ENCODE data around the gene SLC8B1. TPM values are rescaled to one million over a fixed set of nuclear protein-coding genes. Genes with fewer than 3 reads are reported as not detected.

Gene SLC8B1
- total and polyA plus RNA-seq, 9 of the 15 experiments (the other 6 are each of a cell fraction or from before 2014, with no cell fraction given) = 0.86 to 34.1 (median 18.5) TPM

Small RNAs within 50 kb of the gene (microRNA-seq; reads per million reads assigned to microRNA genes)
- 0.27 reads per million for gene MIR6762 (ENCODE audit: borderline microRNAs expressed)

Small RNAs within 50 kb of the gene (small RNA-seq; reads per million reads assigned to genes)
- 0.11 reads per million for gene MIR6762

Other genes with a start within 250 kb of the SLC8B1 start
Only the 7 nearest of the 9 such genes appear.
- 100 and 135 TPM in 2 replicates for gene DDX54, start 149.6 kb downstream of the SLC8B1 start, total RNA-seq (2014; rRNA removed)
- gene DDX54, start 149.6 kb downstream of the SLC8B1 start, total RNA-seq (2014; rRNA removed; fragmentation: Illumina TruSeq; extraction: Trizol) = 23.9 and 25.8 TPM in 2 replicates
- gene DDX54, start 149.6 kb downstream of the SLC8B1 start, total RNA-seq (2015; rRNA removed; fragmentation: Illumina TruSeq; extraction: Trizol) = 48.5 and 51.4 TPM in 2 replicates
- 128 and 132 TPM in 2 replicates for gene DDX54, start 149.6 kb downstream of the SLC8B1 start, total RNA-seq (2021)
- 56.6 and 80.5 TPM in 2 replicates for gene DDX54, start 149.6 kb downstream of the SLC8B1 start, polyA plus RNA-seq (2011; rRNA removed)
- 44.4 and 77.7 TPM in 2 replicates for gene DDX54, start 149.6 kb downstream of the SLC8B1 start, polyA plus RNA-seq (2014; fragmentation: Illumina TruSeq; extraction: Trizol)
- gene DDX54, start 149.6 kb downstream of the SLC8B1 start, polyA plus RNA-seq (2014; fragmentation: Nextera tagmentation; extraction: Ambion mirVana) = 1 to 10 TPM; 1.4 to 3.1 TPM
- gene DDX54, start 149.6 kb downstream of the SLC8B1 start, polyA plus RNA-seq (2014; rRNA removed) = 74.4 and 107 TPM in 2 replicates
- gene RITA1, start 149.4 kb downstream of the SLC8B1 start, total RNA-seq (2014; rRNA removed) = 40.4 and 52.0 TPM in 2 replicates
- gene RITA1, start 149.4 kb downstream of the SLC8B1 start, total RNA-seq (2014; rRNA removed; fragmentation: Illumina TruSeq; extraction: Trizol) = 12.7 and 15.6 TPM in 2 replicates
- gene RITA1, start 149.4 kb downstream of the SLC8B1 start, total RNA-seq (2015; rRNA removed; fragmentation: Illumina TruSeq; extraction: Trizol) = 34.3 and 36.7 TPM in 2 replicates
- gene RITA1, start 149.4 kb downstream of the SLC8B1 start, total RNA-seq (2021) = 34.9 and 38.9 TPM in 2 replicates
- 17.6 and 17.9 TPM in 2 replicates for gene RITA1, start 149.4 kb downstream of the SLC8B1 start, polyA plus RNA-seq (2011; rRNA removed)
- gene RITA1, start 149.4 kb downstream of the SLC8B1 start, polyA plus RNA-seq (2014; fragmentation: Illumina TruSeq; extraction: Trizol) = 18.0 and 27.7 TPM in 2 replicates
- 1 to 10 TPM; 2.8 to 3.5 TPM for gene RITA1, start 149.4 kb downstream of the SLC8B1 start, polyA plus RNA-seq (2014; fragmentation: Nextera tagmentation; extraction: Ambion mirVana)
- 26.4 and 35.0 TPM in 2 replicates for gene RITA1, start 149.4 kb downstream of the SLC8B1 start, polyA plus RNA-seq (2014; rRNA removed)
- 6.4 and 9.2 TPM in 2 replicates for gene TPCN1, start 113.6 kb downstream of the SLC8B1 start, total RNA-seq (2014; rRNA removed)
- 5.5 and 6.1 TPM in 2 replicates for gene TPCN1, start 113.6 kb downstream of the SLC8B1 start, total RNA-seq (2014; rRNA removed; fragmentation: Illumina TruSeq; extraction: Trizol)
- gene TPCN1, start 113.6 kb downstream of the SLC8B1 start, total RNA-seq (2015; rRNA removed; fragmentation: Illumina TruSeq; extraction: Trizol) = 7.4 and 7.8 TPM in 2 replicates
- gene TPCN1, start 113.6 kb downstream of the SLC8B1 start, total RNA-seq (2021) = 23.8 and 27.2 TPM in 2 replicates
- gene TPCN1, start 113.6 kb downstream of the SLC8B1 start, polyA plus RNA-seq (2011; rRNA removed) = 12.8 and 18.9 TPM in 2 replicates
- 16.2 and 17.0 TPM in 2 replicates for gene TPCN1, start 113.6 kb downstream of the SLC8B1 start, polyA plus RNA-seq (2014; fragmentation: Illumina TruSeq; extraction: Trizol)
- 1 to 10 TPM in 1 of 2 experiments, under 1 TPM in 1; 0.80 to 1.1 TPM for gene TPCN1, start 113.6 kb downstream of the SLC8B1 start, polyA plus RNA-seq (2014; fragmentation: Nextera tagmentation; extraction: Ambion mirVana)
- 19.2 and 19.3 TPM in 2 replicates for gene TPCN1, start 113.6 kb downstream of the SLC8B1 start, polyA plus RNA-seq (2014; rRNA removed)
- gene PLBD2, start 23.5 kb upstream of the SLC8B1 start, total RNA-seq (2014; rRNA removed) = 7.2 and 9.1 TPM in 2 replicates
- gene PLBD2, start 23.5 kb upstream of the SLC8B1 start, total RNA-seq (2014; rRNA removed; fragmentation: Illumina TruSeq; extraction: Trizol) = 1.3 and 2.4 TPM in 2 replicates
- 4.1 and 4.4 TPM in 2 replicates for gene PLBD2, start 23.5 kb upstream of the SLC8B1 start, total RNA-seq (2015; rRNA removed; fragmentation: Illumina TruSeq; extraction: Trizol)
- 33.1 and 37.4 TPM in 2 replicates for gene PLBD2, start 23.5 kb upstream of the SLC8B1 start, total RNA-seq (2021)
- 5.5 and 7.8 TPM in 2 replicates for gene PLBD2, start 23.5 kb upstream of the SLC8B1 start, polyA plus RNA-seq (2011; rRNA removed)
- gene PLBD2, start 23.5 kb upstream of the SLC8B1 start, polyA plus RNA-seq (2014; fragmentation: Illumina TruSeq; extraction: Trizol) = 31.3 and 33.7 TPM in 2 replicates
- gene PLBD2, start 23.5 kb upstream of the SLC8B1 start, polyA plus RNA-seq (2014; fragmentation: Nextera tagmentation; extraction: Ambion mirVana) = 1 to 10 TPM; 5.0 to 6.0 TPM
- 16.4 and 17.6 TPM in 2 replicates for gene PLBD2, start 23.5 kb upstream of the SLC8B1 start, polyA plus RNA-seq (2014; rRNA removed)
- 0.24 TPM in 1 of 2 replicates, not detected in the other for gene SDS, start 68.8 kb upstream of the SLC8B1 start, total RNA-seq (2014; rRNA removed)
- gene SDS, start 68.8 kb upstream of the SLC8B1 start, total RNA-seq (2014; rRNA removed; fragmentation: Illumina TruSeq; extraction: Trizol) = 0.07 TPM in 1 of 2 replicates, not detected in the other
- gene SDS, start 68.8 kb upstream of the SLC8B1 start, total RNA-seq (2015; rRNA removed; fragmentation: Illumina TruSeq; extraction: Trizol) = 0.60 and 1.1 TPM in 2 replicates
- 0.18 and 0.22 TPM in 2 replicates for gene SDS, start 68.8 kb upstream of the SLC8B1 start, total RNA-seq (2021)
- 0.07 TPM in 1 of 2 replicates, not detected in the other for gene SDS, start 68.8 kb upstream of the SLC8B1 start, polyA plus RNA-seq (2011; rRNA removed)
- 0.09 and 0.10 TPM in 2 replicates for gene SDS, start 68.8 kb upstream of the SLC8B1 start, polyA plus RNA-seq (2014; fragmentation: Illumina TruSeq; extraction: Trizol)
- under 1 TPM; 0.07 to 0.23 TPM for gene SDS, start 68.8 kb upstream of the SLC8B1 start, polyA plus RNA-seq (2014; fragmentation: Nextera tagmentation; extraction: Ambion mirVana)
- gene SDS, start 68.8 kb upstream of the SLC8B1 start, polyA plus RNA-seq (2014; rRNA removed) = 0.15 and 0.30 TPM in 2 replicates
- 7.4 and 9.1 TPM in 2 replicates for gene SDSL, start 87.3 kb upstream of the SLC8B1 start, total RNA-seq (2014; rRNA removed)
- 1.1 and 1.7 TPM in 2 replicates for gene SDSL, start 87.3 kb upstream of the SLC8B1 start, total RNA-seq (2014; rRNA removed; fragmentation: Illumina TruSeq; extraction: Trizol)
- 6.3 and 7.8 TPM in 2 replicates for gene SDSL, start 87.3 kb upstream of the SLC8B1 start, total RNA-seq (2015; rRNA removed; fragmentation: Illumina TruSeq; extraction: Trizol)
- 8.4 and 9.1 TPM in 2 replicates for gene SDSL, start 87.3 kb upstream of the SLC8B1 start, total RNA-seq (2021)
- 9.8 and 10.9 TPM in 2 replicates for gene SDSL, start 87.3 kb upstream of the SLC8B1 start, polyA plus RNA-seq (2011; rRNA removed)
- 3.0 and 7.1 TPM in 2 replicates for gene SDSL, start 87.3 kb upstream of the SLC8B1 start, polyA plus RNA-seq (2014; fragmentation: Illumina TruSeq; extraction: Trizol)
- 1 to 10 TPM in 1 of 2 experiments, under 1 TPM in 1; 0.31 to 2.0 TPM for gene SDSL, start 87.3 kb upstream of the SLC8B1 start, polyA plus RNA-seq (2014; fragmentation: Nextera tagmentation; extraction: Ambion mirVana)
- gene SDSL, start 87.3 kb upstream of the SLC8B1 start, polyA plus RNA-seq (2014; rRNA removed) = 11.0 and 13.4 TPM in 2 replicates
- gene LHX5, start 136.8 kb upstream of the SLC8B1 start, total RNA-seq (2014; rRNA removed) = 0.05 TPM in 1 of 2 replicates, not detected in the other
- not detected in 2 replicates for gene LHX5, start 136.8 kb upstream of the SLC8B1 start, total RNA-seq (2014; rRNA removed; fragmentation: Illumina TruSeq; extraction: Trizol)
- not detected in 2 replicates for gene LHX5, start 136.8 kb upstream of the SLC8B1 start, total RNA-seq (2015; rRNA removed; fragmentation: Illumina TruSeq; extraction: Trizol)
- 0.04 and 0.16 TPM in 2 replicates for gene LHX5, start 136.8 kb upstream of the SLC8B1 start, total RNA-seq (2021)
- 0.09 and 0.17 TPM in 2 replicates for gene LHX5, start 136.8 kb upstream of the SLC8B1 start, polyA plus RNA-seq (2011; rRNA removed)
- not detected in 2 replicates for gene LHX5, start 136.8 kb upstream of the SLC8B1 start, polyA plus RNA-seq (2014; fragmentation: Illumina TruSeq; extraction: Trizol)
- not detected for gene LHX5, start 136.8 kb upstream of the SLC8B1 start, polyA plus RNA-seq (2014; fragmentation: Nextera tagmentation; extraction: Ambion mirVana)
- 0.08 TPM in 1 of 2 replicates, not detected in the other for gene LHX5, start 136.8 kb upstream of the SLC8B1 start, polyA plus RNA-seq (2014; rRNA removed)

Measured in K562 (cell line).